Measurements from ENCODE around the gene CHKA. TPM values are rescaled to one million over a fixed set of nuclear protein-coding genes. Genes with fewer than 3 reads are reported as not detected.

CHKA gene
- total and polyA plus RNA-seq, 2 of the 8 experiments (the other 6 are each of a cell fraction or from before 2014, with no cell fraction given), result 61.2 to 86.6 TPM

GRCh38 chr11:68044898-68045351 lies 76.3 kb downstream of the CHKA start (continued):
- no peak for TF ChIP-seq CHD7 (IDR thresholded peaks at IDR 0.05; ENCODE audit: insufficient replicate concordance, low read length)
- TF ChIP-seq EP300 (IDR thresholded peaks at IDR 0.05; ENCODE audit: borderline replicate concordance in 1 of 2, low read depth in 2 of 2, low read length in 2 of 2), result no peak
- no peak for TF ChIP-seq SP2 (IDR thresholded peaks at IDR 0.05; ENCODE audit: low read length)
- TF ChIP-seq KDM1A (IDR thresholded peaks at IDR 0.05; ENCODE audit: borderline replicate concordance, low read length), result no peak
- no peak for TF ChIP-seq BACH1 (IDR thresholded peaks at IDR 0.05; ENCODE audit: low read length)
- no peak for TF ChIP-seq MAX (IDR thresholded peaks at IDR 0.05)
- TF ChIP-seq FOSL1 (IDR thresholded peaks at IDR 0.05; ENCODE audit: insufficient read depth, low read depth, low read length), result no peak
- TF ChIP-seq HDAC6 (IDR thresholded peaks at IDR 0.05; ENCODE audit: low read depth, low read length), result no peak
- TF ChIP-seq SRF (IDR thresholded peaks at IDR 0.05; ENCODE audit: low read depth, low read length), result no peak
- no peak for TF ChIP-seq SIN3A (conservative IDR thresholded peaks at IDR 0.05 in 1 of 2, IDR thresholded peaks at IDR 0.05 in 1 of 2; ENCODE audit: low read depth in 1 of 2, low read length in 2 of 2)
- TF ChIP-seq GTF2F1 (IDR thresholded peaks at IDR 0.05; ENCODE audit: borderline replicate concordance, low read depth, low read length), result no peak

All from H1 (cell line).